Measurements from ENCODE around the gene CHI3L1. TPM values are rescaled to one million over a fixed set of nuclear protein-coding genes. Genes with fewer than 3 reads are reported as not detected.

The CHI3L1 gene
- total RNA-seq, 2 donors from 2014 or later = 0.68 to 5.0 TPM

- ATAC-seq (ENCODE audit: insufficient number of reproducible peaks, low FRiP score, low read depth) (no peak), DNase-seq (ENCODE audit: low spot score) (no peak)
- no peaks in the 10 kb centered on the region for H3K27me3 ChIP-seq (replicated peaks; ENCODE audit: insufficient read depth)
- no peak overlapping the region for H3K4me3 ChIP-seq
- no peaks in the 10 kb centered on the region for H3K9me3 ChIP-seq
- H3K27ac ChIP-seq = no peak overlapping the region
- no peaks in the 10 kb centered on the region for H3K4me1 ChIP-seq (ENCODE audit: control insufficient read depth in 1 of 2, low read depth in 2 of 2)
- no peaks in the 10 kb centered on the region for H3K36me3 ChIP-seq
- TF ChIP-seq, protein P1, sequence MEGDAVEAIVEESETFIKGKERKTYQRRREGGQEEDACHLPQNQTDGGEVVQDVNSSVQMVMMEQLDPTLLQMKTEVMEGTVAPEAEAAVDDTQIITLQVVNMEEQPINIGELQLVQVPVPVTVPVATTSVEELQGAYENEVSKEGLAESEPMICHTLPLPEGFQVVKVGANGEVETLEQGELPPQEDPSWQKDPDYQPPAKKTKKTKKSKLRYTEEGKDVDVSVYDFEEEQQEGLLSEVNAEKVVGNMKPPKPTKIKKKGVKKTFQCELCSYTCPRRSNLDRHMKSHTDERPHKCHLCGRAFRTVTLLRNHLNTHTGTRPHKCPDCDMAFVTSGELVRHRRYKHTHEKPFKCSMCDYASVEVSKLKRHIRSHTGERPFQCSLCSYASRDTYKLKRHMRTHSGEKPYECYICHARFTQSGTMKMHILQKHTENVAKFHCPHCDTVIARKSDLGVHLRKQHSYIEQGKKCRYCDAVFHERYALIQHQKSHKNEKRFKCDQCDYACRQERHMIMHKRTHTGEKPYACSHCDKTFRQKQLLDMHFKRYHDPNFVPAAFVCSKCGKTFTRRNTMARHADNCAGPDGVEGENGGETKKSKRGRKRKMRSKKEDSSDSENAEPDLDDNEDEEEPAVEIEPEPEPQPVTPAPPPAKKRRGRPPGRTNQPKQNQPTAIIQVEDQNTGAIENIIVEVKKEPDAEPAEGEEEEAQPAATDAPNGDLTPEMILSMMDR (IDR thresholded peaks at IDR 0.05) = no peak
These were observed 38.6 kb upstream of the CHI3L1 start for GRCh38 chr1:203225071-203225470.

DNA sequence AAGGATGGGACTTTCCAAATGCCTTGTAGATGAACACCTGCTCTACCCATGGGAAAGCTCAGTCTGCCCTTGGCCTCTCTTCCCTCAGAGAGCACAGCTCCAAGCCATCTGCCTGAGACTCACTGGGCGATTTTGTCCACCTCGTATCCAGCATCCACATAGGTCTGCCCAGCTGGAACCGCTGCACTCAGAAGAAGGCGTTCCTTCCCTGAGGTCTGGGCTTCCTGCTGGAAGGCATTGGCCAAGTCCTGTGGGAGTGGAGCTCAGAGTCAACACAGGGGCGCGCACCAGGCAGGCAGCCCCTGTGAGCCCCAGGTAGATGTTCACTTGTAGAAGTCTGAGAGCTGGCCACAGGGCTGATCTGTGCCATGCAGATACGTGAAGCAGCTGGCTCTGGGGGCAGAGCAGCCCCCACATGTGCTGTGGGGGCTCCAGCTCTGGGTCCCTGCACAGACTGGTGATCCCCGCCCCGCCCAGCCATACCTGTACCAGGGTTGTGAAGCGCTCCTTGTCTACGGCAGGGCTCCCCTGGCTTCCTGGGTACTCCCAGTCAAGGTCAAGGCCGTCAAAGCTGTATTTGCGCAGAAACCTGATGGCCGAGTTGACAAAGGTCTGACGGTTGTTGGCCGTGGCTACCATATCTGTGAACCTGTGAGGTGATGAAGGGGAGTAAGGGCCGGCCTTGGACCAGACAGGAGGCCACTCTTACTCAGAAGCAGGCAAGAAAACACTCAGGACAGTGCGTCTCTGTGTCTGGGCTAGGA is 36.7 kb upstream of the CHI3L1 start:
- Histone ChIP-seq H3K9me3 (no peaks in the 10 kb centered on the region), H3K27ac (no peak overlapping the region), H3K36me3 (no peaks in the 10 kb centered on the region), H3K27me3 (replicated peaks; ENCODE audit: insufficient read depth) (no peaks in the 10 kb centered on the region), H3K4me3 (no peak overlapping the region), H3K4me1 (ENCODE audit: control insufficient read depth in 1 of 2, low read depth in 2 of 2) (no peaks in the 10 kb centered on the region)
- ATAC-seq (ENCODE audit: insufficient number of reproducible peaks, low FRiP score, low read depth) (no peak), DNase-seq (ENCODE audit: low spot score) (no peak)
- TF ChIP-seq, protein P1 (IDR thresholded peaks at IDR 0.05) = no peak

GRCh38 chr1:203219934-203220333 is 33.4 kb upstream of the CHI3L1 start:
- no peaks in the 10 kb centered on the region for H3K27me3 ChIP-seq (replicated peaks; ENCODE audit: insufficient read depth)
- TF ChIP-seq, protein P1 (IDR thresholded peaks at IDR 0.05) = no peak
- H3K4me3 ChIP-seq = no peak overlapping the region
- H3K27ac ChIP-seq = no peak overlapping the region
- H3K9me3 ChIP-seq = no peaks in the 10 kb centered on the region
- H3K4me1 ChIP-seq (ENCODE audit: control insufficient read depth in 1 of 2, low read depth in 2 of 2) = no peaks in the 10 kb centered on the region
- no peaks in the 10 kb centered on the region for H3K36me3 ChIP-seq
- ATAC-seq (ENCODE audit: insufficient number of reproducible peaks, low FRiP score, low read depth) = no peak
- no peak for DNase-seq (ENCODE audit: low spot score)

- Histone ChIP-seq H3K9me3 (no peaks in the 10 kb centered on the region), H3K4me1 (ENCODE audit: control insufficient read depth in 1 of 2, low read depth in 2 of 2) (no peaks in the 10 kb centered on the region), H3K27me3 (replicated peaks; ENCODE audit: insufficient read depth) (no peaks in the 10 kb centered on the region), H3K27ac (no peak overlapping the region), H3K4me3 (no peak overlapping the region), H3K36me3 (no peaks in the 10 kb centered on the region)
- DNase-seq (ENCODE audit: low spot score) = no peak
- no peak for ATAC-seq (ENCODE audit: insufficient number of reproducible peaks, low FRiP score, low read depth)
- TF ChIP-seq, protein P1 (IDR thresholded peaks at IDR 0.05) = no peak
These were observed 32.7 kb upstream of the CHI3L1 start for GRCh38 chr1:203219171-203219570.

DNA sequence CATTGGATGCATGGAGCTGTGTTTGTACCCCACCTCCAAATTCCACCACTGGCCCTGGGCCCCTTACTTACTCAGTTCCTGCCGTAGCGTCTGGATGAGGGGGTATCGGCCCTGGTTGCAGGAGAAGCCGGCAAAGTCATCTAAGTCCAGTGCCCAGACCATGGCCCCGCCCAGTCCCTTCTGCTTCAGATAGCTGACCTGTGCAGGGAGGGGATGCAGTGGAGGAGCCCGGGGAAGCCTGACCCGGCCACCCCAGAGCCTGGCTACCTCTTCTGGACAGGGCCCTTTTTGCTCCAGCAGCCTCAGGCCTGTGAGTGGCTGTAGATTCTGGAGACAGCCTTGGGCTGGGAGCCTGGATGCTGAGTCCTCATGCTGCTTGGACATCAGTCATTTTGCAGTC is 31.2 kb upstream of the CHI3L1 start:
- no peaks in the 10 kb centered on the region for H3K27me3 ChIP-seq (replicated peaks; ENCODE audit: insufficient read depth)
- H3K4me1 ChIP-seq (ENCODE audit: control insufficient read depth in 1 of 2, low read depth in 2 of 2) = no peaks in the 10 kb centered on the region
- H3K9me3 ChIP-seq = no peaks in the 10 kb centered on the region
- H3K36me3 ChIP-seq = no peaks in the 10 kb centered on the region
- H3K27ac ChIP-seq = no peak overlapping the region
- no peak overlapping the region for H3K4me3 ChIP-seq
- no peak for ATAC-seq (ENCODE audit: insufficient number of reproducible peaks, low FRiP score, low read depth)
- DNase-seq (ENCODE audit: low spot score) = no peak
- TF ChIP-seq, protein P1 (IDR thresholded peaks at IDR 0.05) = no peak
